B cell (primary cell): ENCODE results near the gene THSD4. TPM values are rescaled to one million over a fixed set of nuclear protein-coding genes. Genes with fewer than 3 reads are reported as not detected.

Experiments
- ATAC-seq: fragments of 200-7000 bp; cut with Tn5 transposase; one replicate; pipeline ENCODE4 v1.10.0; 2021; ENCODE audit warnings: low read depth, mild to moderate bottlenecking, moderate number of reproducible peaks, moderate library complexity
- CTCF ChIA-PET: fragments of 350-600 bp; sonication (Branson Sonifier 250); formaldehyde crosslinking; loops from one replicate; lab custom pipeline; 2021; ENCODE audit warnings: antibody characterized with exemption, inconsistent platforms; lab: Charles Lee
- POLR2A ChIA-PET: fragments of 350-600 bp; sonication (Branson Sonifier 250); formaldehyde crosslinking; loops from one replicate; lab custom pipeline; 2021; ENCODE audit warnings: antibody characterized with exemption; lab: Charles Lee
- DNase-seq: peaks from one replicate; pipeline ENCODE4 v3.0.0; 2013
- H2AFZ ChIP-seq: 2 replicates; pipeline ENCODE4 v1.6.1; 2012; ENCODE audit warnings: mild to moderate bottlenecking, low read depth, low read length; ENCODE audit not compliant: insufficient read depth, poor library complexity, severe bottlenecking
- H3K27ac ChIP-seq, 2 donors: 1 replicate in 1 of 2; 2 replicates in 1 of 2; pipeline ENCODE4 v1.5.1; 2012 to 2013; ENCODE audit warnings: low read length in 2 of 2, mild to moderate bottlenecking in 2 of 2, moderate library complexity in 1 of 2
- H3K27me3 ChIP-seq, 4 experiments: fragments of 200-600 bp in 1 of 4; sonication (generic) in 1 of 4; replicated peaks in 1 of 4; 1 replicate in 2 of 4; 2 replicates in 2 of 4; pipeline versions ENCODE4 v1.6.1 to v1.7.0; 2013 to 2016; ENCODE audit warnings: low read length in 3 of 4, mild to moderate bottlenecking in 2 of 4, mixed read lengths in 1 of 4, moderate library complexity in 1 of 4; ENCODE audit not compliant: insufficient read depth in 4 of 4, control insufficient read depth in 3 of 4; ENCODE audit errors: control extremely low read depth in 1 of 4
- H3K36me3 ChIP-seq, 2 experiments: replicated peaks in 1 of 2; 1 replicate in 1 of 2; 2 replicates in 1 of 2; pipeline versions ENCODE4 v1.6.1 to v1.7.1; 2013; ENCODE audit warnings: low read length in 1 of 2; ENCODE audit not compliant: insufficient read depth in 2 of 2, control insufficient read depth in 1 of 2; ENCODE audit errors: control extremely low read depth in 1 of 2, extremely low read depth in 1 of 2
- H3K4me1 ChIP-seq, 2 donors: fragments of 200-600 bp in 1 of 2; sonication (generic) in 1 of 2; 1 replicate in 1 of 2; 2 replicates in 1 of 2; pipeline versions ENCODE4 v1.5.1 to v1.6.1; 2013 to 2017; ENCODE audit warnings: low read length in 2 of 2; ENCODE audit not compliant: control insufficient read depth in 2 of 2, insufficient read depth in 2 of 2
- H3K4me2 ChIP-seq: replicated peaks from 2 replicates; pipeline ENCODE3; 2012; ENCODE audit warnings: mild to moderate bottlenecking, low read depth, low read length; ENCODE audit not compliant: poor library complexity, severe bottlenecking
- H3K4me3 ChIP-seq, 5 experiments: fragments of 200-600 bp in 1 of 5; sonication (generic) in 1 of 5; 1 replicate in 3 of 5; 2 replicates in 2 of 5; pipeline versions ENCODE4 v1.5.1 to v1.7.0; 2011 to 2016; ENCODE audit warnings: low read length in 4 of 5, mild to moderate bottlenecking in 4 of 5, low read depth in 2 of 5, control low read depth in 1 of 5, moderate library complexity in 1 of 5; ENCODE audit not compliant: insufficient read depth in 1 of 5; ENCODE audit errors: control extremely low read depth in 1 of 5, extremely low read depth in 1 of 5
- H3K79me2 ChIP-seq: fragments of 200-600 bp; sonication (generic); one replicate; pipeline ENCODE4 v1.6.0; 2016; ENCODE audit warnings: low read length; ENCODE audit not compliant: control insufficient read depth, insufficient read depth
- H3K9ac ChIP-seq: fragments of 200-600 bp; sonication (generic); 2 replicates; pipeline ENCODE4 v1.6.1; 2017; ENCODE audit warnings: mild to moderate bottlenecking, low read length, moderate library complexity
- H3K9me3 ChIP-seq, 3 donors: one replicate each; pipeline versions ENCODE4 v1.6.1 to v1.7.1; 2013; ENCODE audit warnings: low read length in 2 of 3; ENCODE audit not compliant: control insufficient read depth in 2 of 3, insufficient read depth in 1 of 3; ENCODE audit errors: control extremely low read depth in 1 of 3
- H4K20me1 ChIP-seq: 2 replicates; pipeline ENCODE4 v1.6.0; 2012; ENCODE audit warnings: mild to moderate bottlenecking, low read length; ENCODE audit not compliant: insufficient read depth, control insufficient read depth, poor library complexity, severe bottlenecking
- H3K27ac Mint-ChIP-seq: one replicate; pipeline ENCODE4 v1.8.0; 2021; ENCODE audit warnings: mixed read lengths
- H3K27me3 Mint-ChIP-seq: one replicate; pipeline ENCODE4 v1.8.0; 2021; ENCODE audit warnings: mixed read lengths
- H3K4me1 Mint-ChIP-seq: one replicate; pipeline ENCODE4 v1.8.0; 2021; ENCODE audit warnings: mixed read lengths
- H3K4me3 Mint-ChIP-seq: one replicate; pipeline ENCODE4 v1.8.0; 2021; ENCODE audit warnings: mixed read lengths
- H3K9me3 Mint-ChIP-seq: one replicate; pipeline ENCODE4 v1.8.0; 2022; ENCODE audit warnings: mixed read lengths; ENCODE audit not compliant: insufficient read depth
- EZH2 ChIP-seq: IDR thresholded peaks from 2 replicates; pipeline ENCODE4 v1.6.1; 2012; ENCODE audit warnings: borderline replicate concordance, low read depth, mild to moderate bottlenecking, moderate library complexity, low read length; ENCODE audit not compliant: insufficient read depth, poor library complexity, severe bottlenecking
- WGBS: methylation state at CpG from one replicate; pipeline ENCODE4 v1.1.5; 2013; ENCODE audit warnings: missing lambda C conversion rate; ENCODE audit not compliant: insufficient coverage; 5-methylcytosine and 5-hydroxymethylcytosine counted together
- intact Hi-C: fragments of 100-400 bp; cut with micrococcal nuclease; formaldehyde crosslinking; loops from one replicate; pipeline ENCODE4 v1.10.0; 2022
- polyA plus RNA-seq: library from polyadenylated mRNA; depleted of rRNA; stranded (reverse); fragments of >200 nt; gene quantifications from 2 replicates; pipeline ENCODE4 v1.2.3, GENCODE V29; 2012
- total RNA-seq, 2 donors: library from RNA; stranded (reverse); fragments of 120-200 nt in 1 of 2; gene quantifications; 1 replicate in 1 of 2; 2 replicates in 1 of 2; pipeline versions ENCODE4 v1.2.3 to v1.2.4, GENCODE V29; 2013 to 2022
- TF ChIP-seq, protein P1 (sequence below): fragments of 200-600 bp; IDR thresholded peaks from one replicate; pipeline ENCODE4 v1.8.0; 2022; ENCODE audit warnings: antibody characterized with exemption, mild to moderate bottlenecking

The THSD4 gene
- total and polyA plus RNA-seq, 2 donors (not counting 1 experiment from before 2014, with no cell fraction given): not detected

- TF ChIP-seq, protein P1, sequence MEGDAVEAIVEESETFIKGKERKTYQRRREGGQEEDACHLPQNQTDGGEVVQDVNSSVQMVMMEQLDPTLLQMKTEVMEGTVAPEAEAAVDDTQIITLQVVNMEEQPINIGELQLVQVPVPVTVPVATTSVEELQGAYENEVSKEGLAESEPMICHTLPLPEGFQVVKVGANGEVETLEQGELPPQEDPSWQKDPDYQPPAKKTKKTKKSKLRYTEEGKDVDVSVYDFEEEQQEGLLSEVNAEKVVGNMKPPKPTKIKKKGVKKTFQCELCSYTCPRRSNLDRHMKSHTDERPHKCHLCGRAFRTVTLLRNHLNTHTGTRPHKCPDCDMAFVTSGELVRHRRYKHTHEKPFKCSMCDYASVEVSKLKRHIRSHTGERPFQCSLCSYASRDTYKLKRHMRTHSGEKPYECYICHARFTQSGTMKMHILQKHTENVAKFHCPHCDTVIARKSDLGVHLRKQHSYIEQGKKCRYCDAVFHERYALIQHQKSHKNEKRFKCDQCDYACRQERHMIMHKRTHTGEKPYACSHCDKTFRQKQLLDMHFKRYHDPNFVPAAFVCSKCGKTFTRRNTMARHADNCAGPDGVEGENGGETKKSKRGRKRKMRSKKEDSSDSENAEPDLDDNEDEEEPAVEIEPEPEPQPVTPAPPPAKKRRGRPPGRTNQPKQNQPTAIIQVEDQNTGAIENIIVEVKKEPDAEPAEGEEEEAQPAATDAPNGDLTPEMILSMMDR: no peak
- no peak for TF ChIP-seq EZH2
- Mint-ChIP-seq H3K4me1 (no peaks in the 10 kb centered on the region), H3K27ac (no peak overlapping the region), H3K27me3 (peaks cover 12% of the 10 kb centered on the region), H3K9me3 (no peaks in the 10 kb centered on the region), H3K4me3 (no peak overlapping the region)
- Histone ChIP-seq H3K4me1 (no peaks in the 10 kb centered on the region), H3K79me2 (no peaks in the 10 kb centered on the region), H3K9ac (no peak overlapping the region), H3K27ac (no peak overlapping the region), H3K9me3 (peaks cover 0 to 5% (median 0%) of the 10 kb centered on the region in 3 donors), H3K36me3 (no peaks in the 10 kb centered on the region), H2AFZ (no peak overlapping the region), H4K20me1 (no peaks in the 10 kb centered on the region), H3K4me3 (no peak overlapping the region), H3K4me2 (no peak overlapping the region), H3K27me3 (no peaks in the 10 kb centered on the region)
- 94% methylated on average over 5 of the region's 5 CpGs for WGBS
- POLR2A ChIA-PET: no interaction called here
- intact Hi-C loops: no loop called here
- ATAC-seq (no peak), DNase-seq (no peak)
- CTCF ChIA-PET: interaction anchor here (0.8 kb wide), 1 partner anchor 8 kb away, joined by 3 read pairs; no protein-coding TSS in a partner anchor
Observed at GRCh38 chr15:71493526-71493925, 378.3 kb downstream of the THSD4 start.

GRCh38 chr15:71494563-71495397, 379.5 kb downstream of the THSD4 start:
- Mint-ChIP-seq H3K27me3 (peaks cover 7% of the 10 kb centered on the region), H3K27ac (no peak overlapping the region), H3K4me1 (no peaks in the 10 kb centered on the region), H3K9me3 (no peaks in the 10 kb centered on the region), H3K4me3 (no peak overlapping the region)
- no peak for ATAC-seq
- H3K79me2 ChIP-seq: no peaks in the 10 kb centered on the region
- H3K4me2 ChIP-seq: no peak overlapping the region
- H3K4me1 ChIP-seq: no peaks in the 10 kb centered on the region
- WGBS: 80% methylated on average over 1 of the region's 9 CpGs
- H3K36me3 ChIP-seq: no peaks in the 10 kb centered on the region
- no peak overlapping the region for H3K27ac ChIP-seq
- H2AFZ ChIP-seq: no peak overlapping the region
- no peak overlapping the region for H3K4me3 ChIP-seq
- no peak for DNase-seq
- H3K27me3 ChIP-seq: no peaks in the 10 kb centered on the region
- no peak for TF ChIP-seq EZH2
- TF ChIP-seq, protein P1: no peak
- H4K20me1 ChIP-seq: no peaks in the 10 kb centered on the region
- no peak overlapping the region for H3K9ac ChIP-seq
- intact Hi-C loops: no loop called here
- peaks cover 0 to 5% (median 0%) of the 10 kb centered on the region in 3 donors for H3K9me3 ChIP-seq
- CTCF ChIA-PET: no interaction called here
- POLR2A ChIA-PET: no interaction called here
